ENCODE data around the gene YPEL3.

DNA sequence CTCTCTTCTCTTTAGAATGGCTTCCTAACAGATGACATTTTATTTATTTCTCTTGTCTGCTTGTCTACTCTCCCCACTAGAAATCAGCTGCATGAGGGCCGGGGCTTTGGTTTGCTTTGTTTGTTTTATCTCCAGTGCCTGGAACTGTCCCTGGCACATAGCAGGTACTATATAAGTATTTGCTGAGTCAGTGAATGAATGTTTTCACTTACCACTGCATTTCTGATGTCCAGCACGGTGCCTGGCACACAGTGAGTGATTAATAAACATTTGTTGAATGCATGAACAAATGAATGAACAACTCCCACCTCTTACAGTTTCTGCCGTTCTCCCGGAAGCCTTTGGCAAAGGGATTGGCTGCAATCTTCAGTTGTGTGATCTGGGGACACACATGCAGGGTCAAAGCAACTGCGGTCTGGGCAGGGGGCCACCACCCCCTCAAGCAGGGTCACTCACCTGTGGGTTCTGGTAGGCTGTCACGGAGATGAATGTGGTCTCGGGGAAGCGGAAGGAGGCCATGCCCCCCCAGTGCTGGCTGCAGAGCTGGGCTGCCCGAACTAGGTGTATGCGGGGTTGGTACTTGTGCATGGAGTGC is 7.7 kb downstream of the YPEL3 start:
- no peak for TF ChIP-seq POLR2A (IDR thresholded peaks at IDR 0.05)
- TF ChIP-seq, protein P1, sequence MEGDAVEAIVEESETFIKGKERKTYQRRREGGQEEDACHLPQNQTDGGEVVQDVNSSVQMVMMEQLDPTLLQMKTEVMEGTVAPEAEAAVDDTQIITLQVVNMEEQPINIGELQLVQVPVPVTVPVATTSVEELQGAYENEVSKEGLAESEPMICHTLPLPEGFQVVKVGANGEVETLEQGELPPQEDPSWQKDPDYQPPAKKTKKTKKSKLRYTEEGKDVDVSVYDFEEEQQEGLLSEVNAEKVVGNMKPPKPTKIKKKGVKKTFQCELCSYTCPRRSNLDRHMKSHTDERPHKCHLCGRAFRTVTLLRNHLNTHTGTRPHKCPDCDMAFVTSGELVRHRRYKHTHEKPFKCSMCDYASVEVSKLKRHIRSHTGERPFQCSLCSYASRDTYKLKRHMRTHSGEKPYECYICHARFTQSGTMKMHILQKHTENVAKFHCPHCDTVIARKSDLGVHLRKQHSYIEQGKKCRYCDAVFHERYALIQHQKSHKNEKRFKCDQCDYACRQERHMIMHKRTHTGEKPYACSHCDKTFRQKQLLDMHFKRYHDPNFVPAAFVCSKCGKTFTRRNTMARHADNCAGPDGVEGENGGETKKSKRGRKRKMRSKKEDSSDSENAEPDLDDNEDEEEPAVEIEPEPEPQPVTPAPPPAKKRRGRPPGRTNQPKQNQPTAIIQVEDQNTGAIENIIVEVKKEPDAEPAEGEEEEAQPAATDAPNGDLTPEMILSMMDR (IDR thresholded peaks at IDR 0.05): no peak

Measured in body of pancreas (tissue), 4 donors.